ENCODE data around the gene HCAR2.

HCAR2 gene

DNA sequence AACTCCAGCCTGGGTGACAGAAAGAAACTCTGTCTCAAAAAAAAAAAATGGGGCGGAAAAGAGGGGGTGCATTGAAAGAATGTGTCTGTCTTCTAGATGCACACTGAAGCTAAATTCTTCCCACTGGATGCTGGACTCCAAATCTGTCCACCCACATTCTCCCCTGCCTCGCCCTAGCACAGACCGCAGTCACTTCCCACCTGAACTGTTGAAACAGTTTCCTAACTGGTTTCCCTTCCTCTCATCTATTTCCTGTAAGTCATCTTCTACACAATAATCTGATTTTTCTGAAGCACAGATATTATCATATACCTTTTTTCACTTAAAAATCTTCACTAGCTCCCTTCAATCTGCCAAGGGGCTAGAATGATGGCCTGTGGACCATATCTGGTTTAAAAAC lies 29.0 kb upstream of the HCAR2 start:
- no peaks in the 10 kb centered on the region for H3K79me2 ChIP-seq (ENCODE audit: insufficient read depth, low read length)
- H3K9me2 ChIP-seq (ENCODE audit: low read depth, low read length), result no peaks in the 10 kb centered on the region
- H3K27me3 ChIP-seq (ENCODE audit: insufficient read depth, low read length), result no peaks in the 10 kb centered on the region
- no peaks in the 10 kb centered on the region for H3K9me3 ChIP-seq (ENCODE audit: low read length)
- no peak overlapping the region for H2AFZ ChIP-seq (ENCODE audit: low read length)
- no peaks in the 10 kb centered on the region for H3K36me3 ChIP-seq (ENCODE audit: insufficient read depth, low read length)
- H3K27ac ChIP-seq (ENCODE audit: low read depth, low read length, poor library complexity, severe bottlenecking), result no peak overlapping the region
- peaks cover 14% of the 10 kb centered on the region for H3K4me1 ChIP-seq (ENCODE audit: insufficient read depth, low read length, severe bottlenecking)
- no peaks in the 10 kb centered on the region for H3F3A ChIP-seq (ENCODE audit: insufficient read depth, low read length)
- H3K4me2 ChIP-seq (ENCODE audit: low read length), result no peak overlapping the region
- no peak for TF ChIP-seq EZH2 (IDR thresholded peaks at IDR 0.05; ENCODE audit: borderline replicate concordance, low read length)
- TF ChIP-seq, protein P1, sequence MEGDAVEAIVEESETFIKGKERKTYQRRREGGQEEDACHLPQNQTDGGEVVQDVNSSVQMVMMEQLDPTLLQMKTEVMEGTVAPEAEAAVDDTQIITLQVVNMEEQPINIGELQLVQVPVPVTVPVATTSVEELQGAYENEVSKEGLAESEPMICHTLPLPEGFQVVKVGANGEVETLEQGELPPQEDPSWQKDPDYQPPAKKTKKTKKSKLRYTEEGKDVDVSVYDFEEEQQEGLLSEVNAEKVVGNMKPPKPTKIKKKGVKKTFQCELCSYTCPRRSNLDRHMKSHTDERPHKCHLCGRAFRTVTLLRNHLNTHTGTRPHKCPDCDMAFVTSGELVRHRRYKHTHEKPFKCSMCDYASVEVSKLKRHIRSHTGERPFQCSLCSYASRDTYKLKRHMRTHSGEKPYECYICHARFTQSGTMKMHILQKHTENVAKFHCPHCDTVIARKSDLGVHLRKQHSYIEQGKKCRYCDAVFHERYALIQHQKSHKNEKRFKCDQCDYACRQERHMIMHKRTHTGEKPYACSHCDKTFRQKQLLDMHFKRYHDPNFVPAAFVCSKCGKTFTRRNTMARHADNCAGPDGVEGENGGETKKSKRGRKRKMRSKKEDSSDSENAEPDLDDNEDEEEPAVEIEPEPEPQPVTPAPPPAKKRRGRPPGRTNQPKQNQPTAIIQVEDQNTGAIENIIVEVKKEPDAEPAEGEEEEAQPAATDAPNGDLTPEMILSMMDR (IDR thresholded peaks at IDR 0.05; ENCODE audit: low read length), result no peak
- no peak overlapping the region for H3K9ac ChIP-seq (ENCODE audit: low read length)
- H3K4me3 ChIP-seq (ENCODE audit: low read depth, low read length, poor library complexity, severe bottlenecking), result no peak overlapping the region
- no peaks in the 10 kb centered on the region for H4K20me1 ChIP-seq (ENCODE audit: insufficient read depth, low read length)

DNA sequence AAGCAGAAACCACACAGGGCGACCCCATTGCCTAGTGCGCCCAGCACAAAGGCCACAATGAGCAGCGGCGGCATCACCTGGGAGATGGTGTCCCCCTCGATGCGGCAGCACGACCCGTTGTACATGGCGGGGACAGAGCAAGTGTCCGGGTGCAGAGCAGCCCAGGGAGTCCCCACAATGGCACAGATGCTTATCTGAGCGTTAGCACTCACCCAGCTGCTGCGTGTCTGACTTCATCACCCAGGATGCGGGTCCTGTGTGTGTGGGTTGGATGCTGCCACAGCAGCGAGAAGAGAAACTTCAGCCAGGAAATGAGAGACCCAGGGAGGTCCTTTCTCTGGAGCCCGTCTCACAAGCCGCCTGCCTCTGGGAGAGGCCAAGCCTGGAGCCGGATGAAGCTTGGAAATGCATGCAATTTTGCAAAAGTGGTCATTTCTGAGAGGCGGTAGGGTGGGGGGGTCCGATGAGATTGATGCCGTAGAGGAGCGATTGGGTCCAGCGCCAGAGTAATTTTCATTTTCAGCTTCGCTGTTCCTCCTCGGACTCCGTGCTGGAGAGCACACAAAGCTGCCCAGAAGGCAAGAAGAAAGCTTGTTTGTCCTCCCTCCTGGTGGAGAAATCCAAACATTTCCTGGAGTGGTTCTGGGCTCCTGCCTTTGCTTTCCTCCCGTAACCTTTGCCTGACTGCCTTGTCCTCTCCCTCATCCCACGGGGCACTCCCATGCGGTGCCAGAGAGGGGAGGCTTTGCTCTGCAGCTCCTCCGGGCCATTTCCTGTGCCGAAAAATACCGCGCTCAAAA lies 27.3 kb upstream of the HCAR2 start, which contains the start of gene HCAR1:
TSS of gene HCAR1 (minus strand) at position 630 of the 800 bp plus-strand sequence. CDS start at position 125, 505 bp downstream.
- Histone ChIP-seq H3K79me2 (ENCODE audit: insufficient read depth, low read length) (no peaks in the 10 kb centered on the region), H3K9ac (ENCODE audit: low read length) (no peak within 1 kb of the TSS), H3K4me1 (ENCODE audit: insufficient read depth, low read length, severe bottlenecking) (peaks cover 19% of the 10 kb centered on the region), H3F3A (ENCODE audit: insufficient read depth, low read length) (no peaks in the 10 kb centered on the region), H3K27ac (ENCODE audit: low read depth, low read length, poor library complexity, severe bottlenecking) (no peak within 1 kb of the TSS), H2AFZ (ENCODE audit: low read length) (no peak within 1 kb of the TSS), H3K36me3 (ENCODE audit: insufficient read depth, low read length) (no peaks in the 10 kb centered on the region), H3K4me2 (ENCODE audit: low read length) (no peak within 1 kb of the TSS), H3K27me3 (ENCODE audit: insufficient read depth, low read length) (no peaks in the 10 kb centered on the region), H3K4me3 (ENCODE audit: low read depth, low read length, poor library complexity, severe bottlenecking) (no peak within 1 kb of the TSS), H3K9me3 (ENCODE audit: low read length) (no peaks in the 10 kb centered on the region), H4K20me1 (ENCODE audit: insufficient read depth, low read length) (no peaks in the 10 kb centered on the region), H3K9me2 (ENCODE audit: low read depth, low read length) (no peaks in the 10 kb centered on the region)
- no peak for TF ChIP-seq EZH2 (IDR thresholded peaks at IDR 0.05; ENCODE audit: borderline replicate concordance, low read length)
- TF ChIP-seq, protein P1 (IDR thresholded peaks at IDR 0.05; ENCODE audit: low read length), result no peak

DNA sequence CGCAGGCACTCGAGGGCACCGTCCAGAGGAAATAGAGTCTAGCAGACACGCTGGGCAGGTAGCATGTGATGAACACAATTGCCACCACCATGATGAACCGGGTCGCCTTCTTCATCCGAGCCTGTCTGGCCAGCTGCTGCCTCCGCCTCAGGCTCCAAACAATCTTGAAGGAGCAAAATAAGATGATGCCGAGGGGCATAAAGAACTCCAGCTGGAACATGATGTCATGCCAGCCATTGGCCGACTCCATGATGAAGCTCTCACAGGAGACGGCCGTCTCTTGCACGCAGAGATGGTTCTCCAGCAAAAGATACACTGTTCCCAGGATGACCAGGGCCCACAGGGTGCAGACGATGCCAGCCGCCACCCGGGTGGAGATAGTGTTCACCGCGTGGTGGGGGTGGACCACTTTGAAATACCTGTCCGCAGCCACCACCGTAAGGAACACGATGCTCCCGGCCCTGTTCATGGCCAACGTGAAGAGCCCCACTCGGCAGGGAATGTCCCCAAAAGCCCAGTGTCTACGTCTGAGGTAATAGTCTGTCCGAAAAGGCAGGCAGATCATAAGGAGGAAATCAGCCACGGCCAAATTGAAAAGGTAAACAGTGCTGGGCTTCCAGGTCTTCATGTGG lies 26.5 kb upstream of the HCAR2 start:
- TF ChIP-seq EZH2 (IDR thresholded peaks at IDR 0.05; ENCODE audit: borderline replicate concordance, low read length), result no peak
- TF ChIP-seq, protein P1 (IDR thresholded peaks at IDR 0.05; ENCODE audit: low read length), result no peak
- Histone ChIP-seq H3K27me3 (ENCODE audit: insufficient read depth, low read length) (no peaks in the 10 kb centered on the region), H3K4me3 (ENCODE audit: low read depth, low read length, poor library complexity, severe bottlenecking) (no peak overlapping the region), H2AFZ (ENCODE audit: low read length) (no peak overlapping the region), H3K9me3 (ENCODE audit: low read length) (no peaks in the 10 kb centered on the region), H3K9ac (ENCODE audit: low read length) (no peak overlapping the region), H3K9me2 (ENCODE audit: low read depth, low read length) (no peaks in the 10 kb centered on the region), H3K4me2 (ENCODE audit: low read length) (no peak overlapping the region), H3K36me3 (ENCODE audit: insufficient read depth, low read length) (no peaks in the 10 kb centered on the region), H3K4me1 (ENCODE audit: insufficient read depth, low read length, severe bottlenecking) (peaks cover 24% of the 10 kb centered on the region), H3K27ac (ENCODE audit: low read depth, low read length, poor library complexity, severe bottlenecking) (no peak overlapping the region), H3F3A (ENCODE audit: insufficient read depth, low read length) (no peaks in the 10 kb centered on the region), H4K20me1 (ENCODE audit: insufficient read depth, low read length) (no peaks in the 10 kb centered on the region), H3K79me2 (ENCODE audit: insufficient read depth, low read length) (no peaks in the 10 kb centered on the region)
